HG03575 (cell line): ENCODE data around the gene GPR142.

ENCODE experiments used
- ATAC-seq: cut with Tn5 transposase; IDR thresholded peaks from one replicate; pipeline ENCODE4 v1.9.1; 2021; ENCODE audit not compliant: unreplicated experiment, insufficient number of reproducible peaks, low FRiP score; ENCODE audit errors: extremely low read depth

GPR142 gene

DNA sequence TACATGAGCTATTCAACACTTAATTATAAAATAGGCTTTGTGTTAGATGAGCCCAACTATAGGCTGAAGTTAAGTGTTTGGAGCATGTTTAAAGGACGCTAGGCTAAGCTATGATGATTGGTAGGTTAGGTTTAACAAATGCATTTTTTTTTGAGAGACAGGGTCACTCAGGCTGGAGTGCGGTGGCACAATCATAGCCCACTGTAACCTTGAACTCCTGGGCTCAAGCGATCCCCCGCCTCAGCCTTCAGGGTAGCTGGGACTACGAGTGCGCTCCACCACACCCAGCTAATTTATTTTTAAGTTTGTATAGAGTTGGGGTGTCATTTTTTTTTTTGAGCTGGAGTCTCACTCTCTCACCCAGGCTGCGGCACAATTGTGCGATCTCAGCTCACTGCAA, 45.3 kb downstream of the GPR142 start:
- no peak for ATAC-seq

DNA sequence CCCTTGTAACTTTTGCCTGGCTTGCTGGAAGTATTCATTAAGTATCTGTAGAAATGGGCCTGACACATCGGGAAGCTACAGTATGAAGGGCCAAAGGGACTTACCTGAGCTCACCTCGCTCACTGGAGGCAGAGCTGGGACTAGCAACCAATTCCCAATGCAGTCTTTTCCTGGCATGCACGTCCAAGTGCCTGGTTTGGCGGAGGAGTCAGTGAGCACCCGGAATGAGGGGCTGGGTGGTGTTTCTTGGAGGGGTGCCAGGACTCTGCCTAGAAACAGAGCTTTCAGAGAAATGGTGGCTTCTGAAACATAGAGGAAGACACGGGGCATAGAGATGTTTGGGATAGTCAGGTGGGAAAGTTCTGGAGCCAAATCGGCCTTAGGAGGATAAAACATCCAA, 46.2 kb downstream of the GPR142 start:
- ATAC-seq: no peak

- ATAC-seq: no peak
Measured at GRCh38 chr17:74414510-74414909, 47.2 kb downstream of the GPR142 start.

DNA sequence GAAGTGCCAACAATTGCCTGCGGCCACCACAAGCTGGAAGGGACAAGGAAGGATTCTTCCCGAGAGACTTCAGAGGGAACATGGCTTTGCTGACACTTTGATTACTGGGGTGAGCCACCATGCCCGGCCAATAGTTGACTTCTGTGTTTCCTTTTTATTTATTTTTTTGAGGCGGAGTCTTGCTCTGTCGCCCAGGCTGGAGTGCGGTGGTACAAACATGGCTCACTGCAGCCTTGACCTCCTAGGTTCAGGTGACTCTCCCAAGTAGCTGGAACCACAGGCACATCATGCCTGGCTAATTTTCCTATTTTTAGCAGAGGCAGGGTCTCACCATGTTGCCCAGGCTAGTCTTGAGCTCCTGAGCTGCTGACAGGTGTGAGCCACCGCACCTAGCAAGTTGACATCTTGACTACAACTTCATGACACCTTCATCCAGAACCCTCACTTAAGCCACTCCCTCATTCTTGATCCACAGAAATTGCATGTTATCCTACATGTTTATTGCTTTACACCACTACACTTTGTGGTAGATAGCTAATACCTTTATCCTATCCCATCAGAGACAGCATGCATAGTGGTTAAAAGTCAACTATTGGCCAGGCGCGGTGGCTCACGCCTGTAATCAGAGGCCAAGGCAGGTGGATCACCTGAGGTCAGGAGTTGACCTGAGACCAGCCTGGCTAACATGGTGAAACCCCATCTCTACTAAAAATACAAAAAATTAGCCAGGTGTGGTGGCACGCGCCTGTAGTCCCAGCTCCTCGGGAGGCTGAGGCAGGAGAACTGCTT, 48.5 kb downstream of the GPR142 start:
- ATAC-seq: no peak

DNA sequence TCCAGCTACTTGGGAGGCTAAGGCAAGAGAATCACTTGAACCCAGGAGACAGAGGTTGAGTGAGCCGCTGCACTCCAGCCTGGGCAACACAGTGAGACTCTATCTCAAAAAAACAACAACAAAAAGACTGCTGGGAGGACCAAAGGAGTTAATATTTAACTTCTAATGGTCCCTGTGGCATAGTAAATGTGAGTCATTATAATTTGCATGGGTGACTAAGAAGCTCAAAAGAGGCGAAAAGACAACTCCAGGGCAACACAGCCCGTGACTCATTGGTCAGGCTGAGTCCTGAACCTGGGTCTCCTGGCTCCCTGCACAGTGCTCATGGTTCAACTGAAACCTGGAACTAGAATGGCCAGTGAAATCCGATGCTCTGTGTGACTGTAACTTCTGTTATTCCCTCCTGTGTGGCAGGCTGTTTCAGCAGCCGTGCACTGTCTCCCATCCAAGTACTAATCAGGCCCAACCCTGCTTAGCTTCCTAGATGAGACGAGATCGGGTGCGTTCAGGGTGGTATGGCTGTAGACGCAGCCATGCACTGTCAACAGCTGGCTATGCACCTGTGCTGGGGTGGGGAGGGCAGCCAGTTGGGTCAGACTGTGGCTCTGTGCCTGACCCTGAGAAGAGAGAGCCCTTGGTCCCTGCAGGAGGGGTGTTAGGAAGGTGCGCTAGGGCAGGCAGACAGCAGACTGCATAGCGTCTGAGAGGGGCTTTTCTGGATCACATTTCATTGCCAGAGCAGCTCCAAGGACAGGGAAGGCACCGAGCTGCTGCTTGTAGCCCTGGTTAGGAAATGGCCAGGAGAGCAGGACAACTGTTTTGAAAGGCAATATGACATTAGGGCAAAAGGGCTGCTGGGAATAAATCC, 50.1 kb downstream of the GPR142 start:
- ATAC-seq: no peak

GRCh38 chr17:74419928-74420411, 52.7 kb downstream of the GPR142 start:
- ATAC-seq: no peak
